ENCODE results near the gene CPA5.
"Not testable (repeated sequence)": the region's sequence is repeated elsewhere in the genome, so short reads cannot be mapped to it uniquely, and the experiment has no call there.

CPA5 gene

GRCh38 chr7:130359276-130359857 is 14.8 kb downstream of the CPA5 start:
- DNase-seq = no peak

DNA sequence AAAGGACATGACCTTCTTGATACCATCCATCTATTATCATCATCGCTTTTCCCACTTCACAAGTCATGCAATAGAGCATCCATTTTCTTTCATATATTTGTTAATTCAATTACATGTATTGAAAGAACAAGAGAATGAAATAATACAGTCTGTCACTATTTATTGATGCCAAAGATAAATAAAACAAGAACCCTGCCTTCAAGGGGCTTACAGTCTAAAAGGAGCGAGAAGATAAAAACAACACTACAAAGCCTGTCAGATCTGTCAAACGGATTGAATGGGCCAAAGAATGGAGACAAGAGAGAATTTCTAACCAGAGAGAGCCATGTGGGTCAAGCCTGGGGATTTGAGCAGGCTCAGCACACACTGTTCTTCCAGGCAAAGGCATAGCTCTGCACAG is 15.9 kb downstream of the CPA5 start:
- DNase-seq = no peak

- no peak for DNase-seq
Observed at GRCh38 chr7:130361681-130362080, 17.1 kb downstream of the CPA5 start.

DNA sequence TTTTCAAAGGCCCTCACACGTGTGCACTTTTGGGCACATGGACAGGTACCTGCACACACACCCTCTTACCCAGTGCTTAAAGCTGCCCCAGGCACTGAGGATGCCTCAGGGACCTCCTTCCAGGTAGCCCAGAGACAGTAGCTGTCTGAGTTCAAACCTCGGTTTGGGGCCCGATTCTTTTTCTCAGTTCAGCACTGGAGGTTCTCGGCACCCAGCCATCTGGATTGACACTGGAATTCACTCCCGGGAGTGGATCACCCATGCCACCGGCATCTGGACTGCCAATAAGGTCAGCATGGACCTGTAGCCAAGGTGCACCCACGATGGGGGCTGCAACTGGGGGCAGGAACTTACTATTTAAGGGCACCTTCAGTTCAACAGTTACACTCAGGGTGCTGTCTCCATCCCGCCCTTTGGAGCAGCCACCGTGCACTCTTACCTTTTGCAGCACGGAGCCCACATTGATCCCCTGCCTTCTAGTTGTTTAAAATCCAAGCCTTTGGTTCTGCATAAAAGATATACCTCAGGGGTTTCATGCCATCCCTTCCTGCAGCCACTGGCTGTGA is 17.7 kb downstream of the CPA5 start:
- DNase-seq = no peak

- no peak for DNase-seq
Observed at GRCh38 chr7:130363026-130363847, 18.6 kb downstream of the CPA5 start.

GRCh38 chr7:130364451-130364850 is 19.8 kb downstream of the CPA5 start:
- no peak for DNase-seq

DNA sequence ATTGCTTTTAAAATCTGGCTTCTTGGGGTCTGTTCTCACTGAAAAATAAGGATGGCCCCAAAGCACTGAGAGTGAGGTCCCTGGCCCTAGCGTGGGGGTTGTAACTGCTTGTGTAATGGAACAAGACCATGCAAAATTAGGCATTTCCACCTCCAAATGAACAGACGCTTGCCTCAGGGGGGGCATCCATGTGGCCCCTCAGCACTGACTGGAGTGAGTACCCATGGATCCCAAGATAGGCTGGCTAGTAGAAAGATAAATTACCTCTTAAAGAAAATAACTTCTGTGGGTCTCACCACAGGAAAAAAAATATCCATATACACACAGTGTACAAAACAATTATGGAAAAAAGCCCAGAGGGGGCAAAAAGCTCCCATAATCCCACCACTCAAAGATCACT is 20.5 kb downstream of the CPA5 start:
- no peak for DNase-seq

DNA sequence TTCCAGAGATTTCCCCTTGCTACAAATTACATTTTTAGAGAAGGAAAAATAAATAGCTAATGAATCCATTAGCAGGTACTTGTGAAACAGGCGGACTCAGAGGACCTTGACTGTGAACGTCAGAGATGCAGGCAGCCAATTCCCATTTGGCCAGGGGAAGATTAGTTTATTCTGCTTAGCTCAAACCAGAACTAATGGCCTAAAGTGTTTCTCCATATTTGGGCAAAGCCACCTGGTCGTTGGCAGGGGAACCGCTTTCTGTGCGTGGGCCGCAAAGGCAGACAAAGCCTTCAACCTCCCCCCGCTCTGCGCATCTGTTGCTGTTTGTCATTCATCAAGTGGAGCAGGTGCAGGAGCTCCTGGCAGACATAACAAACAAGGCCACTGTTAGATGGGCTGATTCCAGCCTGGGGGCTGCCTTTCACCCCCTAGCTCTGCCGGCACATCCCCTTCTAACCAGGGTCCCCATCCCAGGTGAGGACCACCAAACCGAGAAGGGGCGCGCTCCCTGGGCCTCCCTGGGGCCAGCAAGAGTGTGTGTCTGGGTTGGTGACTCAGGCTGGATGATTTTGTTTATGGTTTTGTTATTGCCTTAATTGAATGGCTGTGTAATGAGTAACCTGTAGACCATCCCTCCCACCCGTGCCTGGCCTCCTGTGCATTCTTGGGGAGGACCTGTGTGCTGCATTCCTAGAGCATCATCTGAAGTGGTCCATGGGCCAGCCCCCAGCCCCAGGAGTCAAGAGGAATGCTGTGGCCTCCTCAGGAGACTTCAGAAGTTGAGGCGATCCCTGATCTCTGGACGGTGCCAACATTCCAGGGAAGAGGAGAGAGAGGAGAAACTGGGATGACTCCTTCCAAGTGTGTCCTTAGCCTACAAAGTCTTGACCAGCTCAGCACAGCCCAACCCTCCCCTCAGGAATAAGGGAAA is 21.2 kb downstream of the CPA5 start:
- no peak for DNase-seq

GRCh38 chr7:130366564-130366963 is 21.9 kb downstream of the CPA5 start:
- DNase-seq = no peak

GRCh38 chr7:130367088-130367755 is 22.6 kb downstream of the CPA5 start:
- peak in 1 of 4 experiments; percentile 12 for DNase-seq

- no peak for DNase-seq
Observed at GRCh38 chr7:130367836-130368746, 23.5 kb downstream of the CPA5 start.

DNA sequence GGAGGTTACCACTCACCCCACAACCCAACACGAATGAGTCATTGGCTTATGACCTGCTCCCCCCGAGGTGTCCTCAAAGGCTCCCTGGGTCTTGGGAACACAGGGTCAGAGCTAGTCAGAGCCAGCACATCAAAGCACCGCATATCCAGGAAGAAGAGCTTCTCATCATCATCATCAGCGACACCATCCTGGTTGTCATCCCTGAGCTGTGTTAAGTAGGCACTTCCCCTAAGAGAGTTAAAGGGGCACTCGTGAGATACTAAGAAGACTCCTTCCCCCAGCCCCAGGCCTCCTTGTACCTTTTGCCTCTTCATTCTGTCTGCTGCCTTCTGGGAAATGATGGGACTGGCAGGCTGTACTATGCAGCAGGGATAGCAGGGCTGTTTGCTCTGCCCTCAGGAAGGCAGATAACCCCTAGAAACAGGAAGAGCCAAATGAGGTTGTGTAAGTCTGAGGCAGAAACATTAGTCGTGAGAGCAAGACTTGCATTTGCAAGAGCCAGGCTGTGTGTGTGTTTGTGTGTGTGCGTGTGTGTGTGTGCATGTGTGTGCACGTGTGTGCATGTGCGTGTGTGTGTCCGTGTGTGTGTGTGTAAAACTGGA is 24.6 kb downstream of the CPA5 start:
- no peak for DNase-seq

DNA sequence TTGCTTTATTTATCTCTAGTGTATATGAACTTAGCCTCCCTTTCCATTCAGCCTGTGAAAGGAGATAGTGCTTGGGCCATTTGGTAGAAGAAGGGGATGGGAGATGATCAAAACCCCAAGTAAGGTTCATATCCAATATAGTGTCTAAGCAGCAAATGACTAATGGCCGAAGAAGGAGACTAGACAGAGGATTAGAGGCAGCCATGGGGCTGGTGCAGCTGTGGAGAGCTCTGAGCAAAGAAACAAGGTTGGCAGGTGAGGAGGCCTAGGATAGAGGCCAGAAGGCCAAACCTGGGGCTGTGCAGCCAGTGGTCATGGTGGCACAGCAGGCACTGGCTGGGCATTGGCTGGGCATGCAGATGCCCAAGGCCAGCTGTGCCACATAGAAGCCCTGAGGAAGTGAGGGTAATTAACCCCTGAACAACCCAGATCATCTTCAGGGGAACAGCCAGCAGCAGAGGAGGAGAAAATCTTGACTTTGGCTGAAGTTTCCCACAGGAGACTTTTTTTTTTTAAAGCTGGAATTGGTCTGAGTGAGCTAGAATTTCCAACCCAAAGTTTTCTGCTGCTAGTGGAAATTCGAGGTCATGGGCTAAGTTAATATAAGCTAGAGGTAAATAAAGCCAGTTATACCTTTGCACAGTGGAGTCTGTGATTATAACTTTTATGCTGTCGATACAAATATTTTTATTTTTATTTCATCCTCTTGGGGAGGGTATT is 25.4 kb downstream of the CPA5 start:
- DNase-seq = no peak

- DNase-seq = no peak
Observed at GRCh38 chr7:130371046-130371445, 26.4 kb downstream of the CPA5 start.

GRCh38 chr7:130372402-130373165 is 28.0 kb downstream of the CPA5 start:
- DNase-seq = no peak

DNA sequence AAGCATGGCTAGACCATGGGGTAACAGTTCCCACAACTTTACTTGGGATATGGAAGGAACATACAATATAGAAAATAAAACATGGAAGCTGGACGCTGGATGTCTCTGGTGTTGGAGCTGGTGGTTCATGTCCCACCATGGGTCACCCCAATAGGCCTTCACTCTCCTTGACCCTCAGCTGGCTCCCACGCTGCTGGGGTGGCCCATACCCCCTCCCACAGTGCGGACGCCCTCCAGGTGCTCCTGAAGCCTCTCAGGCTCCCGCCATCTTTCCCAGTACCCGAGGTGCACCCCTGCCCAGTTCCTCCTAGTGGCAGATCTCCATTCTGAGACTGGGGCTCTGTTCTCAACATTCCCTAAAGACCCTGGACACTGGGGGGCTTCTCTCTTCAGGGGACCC is 29.9 kb downstream of the CPA5 start:
- no peak for DNase-seq

- DNase-seq = not testable (repeated sequence)
Observed at GRCh38 chr7:130376461-130376860, 31.8 kb downstream of the CPA5 start.

DNA sequence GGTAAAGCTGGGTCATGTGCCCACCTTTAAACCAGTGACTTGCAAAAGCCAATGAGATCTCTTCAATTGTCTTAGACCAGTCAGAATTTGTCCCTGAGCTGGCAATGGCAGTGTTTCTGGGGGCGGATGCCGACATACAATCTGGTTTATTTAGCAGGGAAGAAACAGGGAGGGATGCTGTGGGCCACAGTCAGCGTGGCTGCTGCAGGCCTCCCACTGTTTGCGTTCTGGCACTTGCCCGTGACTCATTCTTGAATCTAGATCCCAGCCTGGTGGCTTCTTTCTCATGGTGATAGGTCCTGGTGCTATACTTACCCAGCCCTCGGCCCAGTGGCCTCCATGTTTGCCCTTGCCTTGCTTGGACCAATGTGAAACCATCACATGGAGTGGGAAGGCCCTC is 32.6 kb downstream of the CPA5 start:
- no peak for DNase-seq

GRCh38 chr7:130379019-130379418 is 34.4 kb downstream of the CPA5 start:
- no peak for DNase-seq

GRCh38 chr7:130379532-130379920 is 34.9 kb downstream of the CPA5 start:
- no peak for DNase-seq
